GM18861 (cell line): ENCODE data around the gene KLHDC1.
"Not testable (repeated sequence)": the region's sequence is repeated elsewhere in the genome, so short reads cannot be mapped to it uniquely, and the experiment has no call there.

ENCODE experiments used
- ATAC-seq: cut with Tn5 transposase; IDR thresholded peaks from one replicate; pipeline ENCODE4 v1.9.1; 2021; ENCODE audit not compliant: unreplicated experiment

The KLHDC1 gene, protein sequence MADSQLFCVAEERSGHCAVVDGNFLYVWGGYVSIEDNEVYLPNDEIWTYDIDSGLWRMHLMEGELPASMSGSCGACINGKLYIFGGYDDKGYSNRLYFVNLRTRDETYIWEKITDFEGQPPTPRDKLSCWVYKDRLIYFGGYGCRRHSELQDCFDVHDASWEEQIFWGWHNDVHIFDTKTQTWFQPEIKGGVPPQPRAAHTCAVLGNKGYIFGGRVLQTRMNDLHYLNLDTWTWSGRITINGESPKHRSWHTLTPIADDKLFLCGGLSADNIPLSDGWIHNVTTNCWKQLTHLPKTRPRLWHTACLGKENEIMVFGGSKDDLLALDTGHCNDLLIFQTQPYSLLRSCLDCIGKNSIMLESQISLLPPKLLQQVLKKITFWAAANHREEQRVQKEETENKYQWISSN

GRCh38 chr14:49692811-49693734, at the start of gene KLHDC1:
Gene KLHDC1, plus strand, starts transcription at chr14:49693120. Its CDS starts 75 bp downstream, at chr14:49693195.
- ATAC-seq, result peak; percentile 53

- ATAC-seq, result no peak
Observed at GRCh38 chr14:49653508-49653907, 39.4 kb upstream of the KLHDC1 start.

GRCh38 chr14:49654511-49654910, 38.4 kb upstream of the KLHDC1 start:
- ATAC-seq, result no peak

- not testable (repeated sequence) for ATAC-seq
Observed at GRCh38 chr14:49657500-49657899, 35.4 kb upstream of the KLHDC1 start.

DNA sequence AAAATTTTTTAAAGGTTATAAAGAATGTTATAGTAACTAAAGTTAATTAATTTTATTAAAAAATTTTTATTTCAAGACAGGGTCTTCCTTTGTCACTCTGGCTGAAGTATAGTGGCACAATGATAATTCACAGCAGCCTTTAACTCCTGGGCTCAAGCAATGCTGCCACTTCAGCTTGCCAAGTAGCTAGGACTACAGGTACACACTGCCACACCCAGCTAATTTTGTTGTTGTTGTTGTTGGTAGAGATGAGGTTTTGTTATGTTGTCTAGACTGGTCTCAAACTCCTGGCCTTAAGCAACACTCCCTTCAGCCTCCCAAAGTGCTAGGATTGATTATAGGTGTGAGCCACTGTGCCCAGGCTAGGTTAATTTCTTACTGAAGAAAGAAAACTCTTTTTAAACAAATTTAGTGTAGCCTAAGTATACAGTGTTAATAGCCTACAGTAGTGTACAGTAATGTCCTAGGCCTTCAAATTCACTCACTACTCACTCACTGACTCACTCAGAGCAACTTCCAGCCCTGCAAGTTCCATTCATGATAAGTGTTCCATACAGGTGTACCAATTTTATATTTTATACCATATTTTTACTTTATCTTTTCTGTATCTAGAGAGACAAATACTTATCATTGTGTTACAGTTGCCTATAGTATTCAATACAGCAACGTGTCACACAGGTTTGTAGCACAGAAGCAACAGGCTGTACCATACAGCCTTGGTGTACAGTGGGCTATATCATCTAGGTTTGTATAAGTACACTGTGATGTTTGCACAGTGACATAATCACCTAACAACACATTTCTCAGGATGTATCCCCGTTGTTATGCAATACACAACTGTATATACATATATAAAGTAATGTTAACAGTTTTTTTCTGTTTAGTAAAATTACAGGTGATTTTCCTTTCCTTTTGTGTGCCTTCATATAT, 33.1 kb upstream of the KLHDC1 start:
- no peak for ATAC-seq

DNA sequence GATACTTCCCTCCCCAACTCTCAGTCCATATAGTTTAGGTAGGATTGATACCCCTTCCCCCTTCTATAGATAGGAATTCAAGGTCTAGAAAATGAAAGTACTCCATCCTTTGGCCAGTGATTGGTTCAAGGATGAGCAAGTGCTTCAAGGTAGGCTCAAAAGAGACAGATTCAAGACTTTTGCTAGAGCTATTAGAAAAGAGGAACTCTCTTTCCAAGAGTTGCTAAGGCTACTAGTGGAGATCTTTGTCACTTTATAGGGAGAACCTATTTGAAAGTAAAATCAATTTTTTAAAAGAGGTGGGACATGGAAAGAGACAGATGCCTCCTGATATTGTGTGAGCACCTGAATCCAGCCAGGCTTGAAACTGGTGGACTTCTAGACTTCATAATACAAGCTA, 22.4 kb upstream of the KLHDC1 start:
- no peak for ATAC-seq

GRCh38 chr14:49673586-49673985, 19.3 kb upstream of the KLHDC1 start:
- ATAC-seq, result no peak

DNA sequence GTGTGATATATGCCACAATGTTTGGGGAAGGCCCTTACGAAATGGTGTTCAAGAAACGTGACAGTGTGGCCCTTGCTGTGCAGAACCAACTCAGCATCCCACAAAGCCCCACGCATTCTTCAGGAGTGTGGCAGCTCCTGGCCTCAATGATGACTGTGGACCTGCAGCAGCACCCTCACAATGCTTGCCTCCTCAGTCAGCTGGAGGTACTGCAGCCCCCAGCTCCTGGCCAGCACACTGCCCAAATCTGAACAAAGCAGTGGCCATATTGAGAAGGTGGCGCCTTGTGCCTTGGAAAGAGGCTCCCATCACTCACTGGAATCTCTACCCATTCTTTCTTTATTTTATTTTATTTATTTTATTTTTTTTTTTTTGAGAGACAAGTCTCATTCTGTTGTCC, 15.3 kb upstream of the KLHDC1 start:
- no peak for ATAC-seq

DNA sequence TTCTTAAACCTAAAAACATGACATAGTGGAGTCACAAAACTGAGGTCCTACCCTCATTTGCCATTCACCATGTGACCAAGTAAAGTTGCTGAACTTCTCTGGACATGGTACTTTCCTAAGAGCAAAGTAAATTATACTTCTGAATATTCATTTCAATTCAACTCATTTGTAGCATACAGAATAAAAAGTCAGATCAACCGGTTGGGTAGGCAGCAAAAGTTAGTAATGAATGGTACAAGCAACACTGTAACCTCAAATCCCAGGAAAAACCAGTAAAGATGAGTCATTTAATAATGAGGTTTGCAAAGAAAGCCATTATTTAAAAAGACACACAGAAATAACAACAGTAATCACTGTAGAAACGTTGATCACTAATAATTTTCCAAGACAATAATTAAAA, 13.6 kb upstream of the KLHDC1 start:
- no peak for ATAC-seq

GRCh38 chr14:49686425-49686824, 6.5 kb upstream of the KLHDC1 start:
- ATAC-seq, result no peak

GRCh38 chr14:49687942-49688700, 4.8 kb upstream of the KLHDC1 start, which contains the start of gene POLE2:
Gene POLE2, minus strand, starts transcription at chr14:49688214. Its CDS starts 11 bp downstream, at chr14:49688203.
- ATAC-seq, result peak; percentile 84

DNA sequence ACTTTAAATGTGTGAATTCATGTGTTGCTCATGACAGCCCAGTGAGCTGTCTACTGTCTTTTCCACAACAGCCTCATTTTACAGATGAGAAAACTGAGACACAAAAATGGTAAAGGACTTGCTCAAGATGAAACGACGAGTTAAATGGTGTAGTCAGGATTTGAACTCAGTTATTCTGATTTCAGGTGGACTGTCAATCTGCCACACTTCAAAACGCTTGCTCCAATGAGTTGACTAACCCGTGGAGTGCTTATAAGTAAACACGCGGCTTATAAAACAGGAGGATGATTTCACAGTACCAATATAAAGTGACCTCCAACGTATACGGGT, 4.3 kb upstream of the KLHDC1 start:
- no peak for ATAC-seq

- no peak for ATAC-seq
Observed at GRCh38 chr14:49691031-49691430, 1.9 kb upstream of the KLHDC1 start.

DNA sequence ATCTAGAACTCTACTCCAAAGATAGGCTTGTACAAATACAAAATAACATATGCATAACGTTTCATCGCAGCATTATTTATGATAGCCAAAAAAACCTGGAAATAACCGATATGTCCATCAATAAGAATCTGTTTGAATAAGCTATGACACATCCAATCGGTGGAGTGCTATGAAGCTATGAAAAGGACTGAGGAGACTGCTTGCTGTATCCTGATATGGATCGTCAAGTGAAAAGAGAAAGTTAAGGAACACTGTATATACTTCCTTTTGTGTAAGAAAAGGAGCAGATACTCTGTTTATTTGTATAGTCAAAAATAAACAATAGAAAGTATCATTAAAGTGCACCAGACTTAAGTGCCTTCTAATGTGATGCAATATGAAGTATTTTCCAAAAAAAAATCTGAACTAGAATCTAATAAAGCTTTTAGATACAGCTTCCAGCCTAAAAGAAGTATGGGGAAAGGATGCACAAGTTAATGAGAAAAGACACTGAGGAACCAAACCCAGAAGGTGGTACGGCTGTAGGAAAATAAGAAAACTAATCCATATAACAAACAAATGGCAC, 645 bp upstream of the KLHDC1 start:
- no peak for ATAC-seq

DNA sequence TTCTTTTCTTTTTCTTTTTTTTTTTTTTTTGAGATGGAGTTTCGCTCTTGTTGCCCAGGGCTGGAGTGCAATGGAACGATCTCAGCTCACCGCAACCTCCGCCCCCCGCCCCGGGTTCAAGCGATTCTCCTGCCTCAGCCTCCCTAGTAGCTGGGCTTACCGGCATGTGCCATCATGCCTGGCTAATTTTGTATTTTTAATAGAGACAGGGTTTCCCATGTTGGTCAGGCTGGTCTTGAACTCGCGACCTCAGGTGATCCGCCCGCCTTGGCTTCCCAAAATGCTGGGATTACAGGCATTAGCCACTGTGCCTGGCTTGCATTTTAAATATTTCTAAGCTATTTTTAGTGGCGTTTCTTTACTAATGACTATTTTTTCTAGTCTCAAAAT, 810 bp downstream of the KLHDC1 start:
- ATAC-seq, result not testable (repeated sequence)

DNA sequence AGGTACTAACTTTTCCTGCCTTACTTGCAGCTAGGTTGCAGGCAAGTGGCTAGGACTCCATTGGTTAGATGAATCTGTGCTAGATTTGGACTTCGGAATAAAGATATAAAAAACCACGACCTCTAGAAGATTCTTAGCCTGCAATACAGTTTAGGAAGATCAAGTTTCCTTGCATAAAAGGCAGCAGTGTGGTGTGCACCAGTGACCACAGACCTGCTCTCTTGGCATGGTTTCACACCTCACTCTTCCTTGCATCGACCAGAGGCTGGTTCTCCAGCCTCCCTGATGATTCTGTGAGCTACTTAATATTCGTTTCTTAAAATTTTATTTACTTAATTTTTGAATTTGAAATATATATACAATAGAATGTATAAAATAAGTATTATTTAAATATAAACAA, 9.8 kb downstream of the KLHDC1 start:
- ATAC-seq, result no peak

GRCh38 chr14:49703965-49704364, 11.0 kb downstream of the KLHDC1 start:
- no peak for ATAC-seq

DNA sequence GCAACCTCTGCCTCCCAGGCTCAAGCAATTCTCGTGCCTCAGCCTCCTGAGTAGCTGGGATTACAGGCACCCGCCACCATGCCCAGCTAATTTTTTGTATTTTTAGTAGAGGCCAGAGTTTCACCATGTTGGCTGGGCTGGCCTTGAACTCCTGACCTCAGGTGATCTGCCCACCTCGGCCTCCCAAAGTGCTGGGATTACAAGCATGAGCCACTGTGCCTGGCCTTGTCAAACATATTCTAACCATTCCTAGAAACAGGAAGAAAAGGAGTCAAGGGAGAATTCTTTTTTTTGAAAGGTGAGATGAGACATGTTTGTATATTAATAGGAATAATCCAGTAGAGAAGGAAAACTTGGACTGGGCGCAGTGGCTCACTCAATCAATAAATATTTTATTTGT, 11.6 kb downstream of the KLHDC1 start:
- not testable (repeated sequence) for ATAC-seq

DNA sequence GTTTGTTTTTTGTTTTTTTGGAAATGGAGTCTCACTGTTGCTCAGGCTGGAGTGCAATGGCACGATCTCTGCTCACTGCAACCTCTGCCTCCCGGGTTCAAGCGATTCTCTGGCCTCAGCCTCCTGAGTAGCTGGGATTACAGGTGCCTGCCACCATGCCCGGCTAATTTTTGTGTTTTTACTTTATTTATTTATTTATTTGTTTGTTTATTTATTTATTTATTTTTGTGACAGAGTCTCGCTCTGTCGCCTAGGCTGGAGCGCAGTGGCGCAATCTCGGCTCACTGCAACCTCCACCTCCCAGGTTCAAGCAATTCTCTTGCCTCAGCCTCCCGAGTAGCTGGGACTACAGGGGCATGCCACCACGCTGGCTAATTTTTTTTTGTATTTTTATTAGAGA, 18.1 kb downstream of the KLHDC1 start:
- ATAC-seq, result not testable (repeated sequence)

- no peak for ATAC-seq
Observed at GRCh38 chr14:49720744-49721143, 27.8 kb downstream of the KLHDC1 start.
